ENCODE measurements around the gene ATP5PB. TPM values are rescaled to one million over a fixed set of nuclear protein-coding genes. Genes with fewer than 3 reads are reported as not detected.

The ATP5PB gene
- total RNA-seq, 1 donor from 2014 or later: 714 TPM

DNA sequence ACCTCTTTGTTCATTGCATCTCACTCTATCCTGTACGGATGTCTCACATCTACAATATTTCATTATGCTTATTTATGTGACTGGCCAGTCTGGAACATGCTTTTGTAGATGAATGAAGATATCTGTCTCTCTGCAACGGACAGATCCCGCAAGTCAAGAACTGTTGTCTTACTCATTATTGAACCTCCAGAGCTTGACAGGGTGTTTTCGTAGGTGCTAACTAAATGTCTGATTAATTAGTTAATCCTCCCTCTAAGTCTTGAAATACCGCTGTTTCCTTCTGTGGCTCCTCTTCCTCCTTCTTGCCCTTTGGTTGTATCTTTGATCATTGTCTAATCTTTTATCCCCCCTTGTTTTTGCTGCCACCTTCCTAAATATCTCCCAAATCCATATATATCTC lies 21.3 kb downstream of the ATP5PB start:
- ATAC-seq (no peak), DNase-seq (no peak)
- intact Hi-C loops (cut with micrococcal nuclease): no loop called here

DNA sequence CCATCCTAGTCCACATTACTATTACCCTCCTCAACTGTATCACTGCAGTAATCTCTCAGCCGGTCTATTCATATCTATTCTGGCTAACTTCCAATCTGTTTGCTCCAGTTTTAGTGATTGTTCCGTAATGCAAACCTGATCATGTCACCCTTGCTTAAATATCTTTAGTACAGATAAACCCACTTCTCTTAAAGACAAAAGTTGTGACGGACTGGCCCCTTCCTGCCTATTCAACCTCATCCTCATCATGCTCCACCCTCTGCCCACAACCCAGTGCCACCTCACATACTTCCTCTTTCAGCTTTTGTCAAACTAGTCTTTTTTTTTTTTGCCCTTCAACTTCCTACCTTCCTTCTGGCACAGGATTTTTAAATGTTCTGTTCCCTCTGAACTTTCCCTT lies 21.7 kb downstream of the ATP5PB start:
- intact Hi-C loops (cut with micrococcal nuclease): no loop called here
- DNase-seq (peak; percentile 36), ATAC-seq (peak; percentile 56)

DNA sequence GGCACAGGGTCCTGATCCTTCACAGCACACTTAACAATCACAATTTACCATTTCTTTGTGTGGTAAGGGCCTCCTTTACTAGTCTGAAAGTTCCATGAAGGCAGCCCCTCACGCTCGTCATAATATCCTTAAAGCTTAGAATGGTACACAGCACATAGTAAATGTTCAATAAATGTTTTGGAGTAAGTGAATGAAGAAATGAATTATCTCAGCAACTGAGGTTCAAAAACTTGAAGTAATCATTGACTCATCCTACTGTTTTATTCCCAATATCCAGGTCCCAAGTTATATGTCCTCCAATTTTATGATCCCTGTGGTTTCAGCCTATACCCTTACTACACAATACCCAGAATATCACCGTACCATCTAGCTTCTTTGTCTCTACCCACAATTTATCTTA lies 22.3 kb downstream of the ATP5PB start:
- intact Hi-C loops (cut with micrococcal nuclease): no loop called here
- no peak for ATAC-seq
- no peak for DNase-seq

DNA sequence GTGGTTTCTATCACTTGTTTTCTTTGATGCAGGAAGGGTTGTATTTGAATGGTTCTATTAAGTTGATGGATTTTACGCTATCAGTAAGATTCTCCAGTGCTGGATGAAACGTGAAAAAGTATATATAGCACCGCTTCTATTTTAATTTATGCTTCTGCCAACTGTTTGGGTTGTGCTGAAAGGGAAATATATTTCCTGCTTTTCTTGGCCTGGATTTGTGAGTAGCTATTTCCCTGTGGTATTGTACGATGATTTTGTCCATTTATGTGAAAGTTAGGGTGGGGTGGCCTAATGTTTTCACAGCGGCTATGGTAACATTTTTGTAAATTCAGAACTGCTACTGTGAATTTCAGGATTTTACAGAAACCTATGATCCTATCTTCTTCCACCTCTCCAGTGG lies 24.8 kb downstream of the ATP5PB start:
- no peak for DNase-seq
- intact Hi-C loops (cut with micrococcal nuclease): no loop called here
- peak; percentile 28 for ATAC-seq

DNA sequence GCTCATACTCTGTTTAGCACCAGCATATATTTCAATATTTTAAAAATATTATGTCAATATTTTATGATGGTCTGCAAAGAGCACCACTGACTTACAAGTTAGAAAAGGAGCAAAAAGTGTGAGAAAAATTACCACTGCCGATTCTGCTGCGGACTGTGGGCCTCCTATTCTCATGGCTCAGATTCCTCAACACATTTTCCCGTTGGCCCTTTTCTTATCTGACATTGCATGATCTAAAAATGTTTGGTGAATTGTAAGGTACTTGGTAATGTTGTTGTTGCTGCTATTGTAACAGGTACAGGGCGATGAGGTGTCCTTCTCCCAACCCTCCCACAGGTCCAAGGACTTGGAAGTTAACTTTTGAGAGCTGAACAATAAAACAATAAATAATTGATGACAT lies 25.3 kb downstream of the ATP5PB start:
- DNase-seq (no peak), ATAC-seq (peak; percentile 44)
- intact Hi-C loops (cut with micrococcal nuclease): no loop called here

DNA sequence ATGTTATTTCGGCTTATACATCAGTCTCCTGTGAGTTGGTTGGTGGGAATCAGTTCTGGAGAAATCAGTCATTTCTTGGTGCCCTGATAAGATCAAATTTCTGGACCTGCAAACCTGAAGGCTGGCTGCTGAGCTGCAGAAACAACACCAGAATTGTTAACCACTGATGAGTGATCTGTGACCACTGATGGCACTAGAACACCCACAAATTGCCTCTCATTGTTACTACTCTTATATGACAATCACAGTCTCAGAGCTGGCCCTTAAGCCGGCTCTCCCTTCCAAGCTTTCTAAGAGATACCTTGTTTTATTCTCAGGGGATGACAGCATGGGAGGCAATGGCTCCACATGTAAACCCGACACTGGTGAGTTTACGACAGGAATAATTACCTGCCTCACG lies 26.4 kb downstream of the ATP5PB start:
- intact Hi-C loops (cut with micrococcal nuclease): no loop called here
- peak; percentile 19 for ATAC-seq

DNA sequence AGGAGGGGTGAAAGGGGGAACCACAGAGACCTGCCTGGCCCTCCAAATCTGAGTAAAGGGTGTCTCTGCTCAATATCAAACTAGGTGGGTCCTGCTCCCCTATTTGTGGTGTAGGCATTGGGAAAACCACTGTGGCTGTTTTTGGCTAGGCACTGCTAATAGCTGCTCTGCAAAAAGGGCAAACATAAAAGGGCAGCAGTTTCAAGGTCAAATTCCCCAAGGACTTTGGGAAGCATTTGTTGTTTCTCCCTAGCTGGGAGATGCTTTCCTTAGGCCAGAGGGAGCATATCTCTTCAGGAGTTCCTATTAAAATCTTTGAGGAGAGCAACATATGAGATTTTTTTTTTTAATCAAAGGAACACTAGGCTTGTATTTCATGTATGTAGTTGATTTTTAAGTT lies 26.9 kb downstream of the ATP5PB start:
- no peak for DNase-seq
- ATAC-seq: no peak
- intact Hi-C loops (cut with micrococcal nuclease): no loop called here

More for the DNA sequence above, 26.4 kb downstream of the ATP5PB start:
- DNase-seq: no peak

DNA sequence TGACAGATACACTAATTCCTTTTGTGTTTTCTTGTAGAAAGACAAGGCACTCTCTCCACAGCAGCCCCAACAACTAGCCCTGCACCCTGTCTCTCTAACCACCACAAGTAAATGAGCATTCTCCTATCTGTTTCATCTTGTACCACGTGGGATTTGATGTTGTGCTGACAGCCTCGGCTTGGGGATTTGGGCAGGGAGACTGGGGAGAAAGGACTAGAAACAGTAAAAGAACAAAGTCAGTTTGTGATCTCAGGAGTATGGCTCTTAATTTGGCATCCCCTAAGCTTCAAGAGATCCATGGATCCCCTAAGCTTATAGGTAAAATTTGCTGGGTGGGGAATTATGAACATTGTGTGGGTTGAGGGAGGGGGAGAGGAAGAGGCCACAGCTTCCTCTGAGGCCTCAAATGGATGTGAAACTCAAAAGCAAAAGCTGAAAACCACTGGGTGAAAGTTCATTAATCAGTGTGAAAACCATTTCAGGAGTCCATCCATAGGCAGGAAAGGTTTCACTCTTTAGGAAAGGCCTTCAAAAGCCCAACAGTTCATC lies 27.6 kb downstream of the ATP5PB start:
- no peak for DNase-seq
- no peak for ATAC-seq
- intact Hi-C loops (cut with micrococcal nuclease): no loop called here

DNA sequence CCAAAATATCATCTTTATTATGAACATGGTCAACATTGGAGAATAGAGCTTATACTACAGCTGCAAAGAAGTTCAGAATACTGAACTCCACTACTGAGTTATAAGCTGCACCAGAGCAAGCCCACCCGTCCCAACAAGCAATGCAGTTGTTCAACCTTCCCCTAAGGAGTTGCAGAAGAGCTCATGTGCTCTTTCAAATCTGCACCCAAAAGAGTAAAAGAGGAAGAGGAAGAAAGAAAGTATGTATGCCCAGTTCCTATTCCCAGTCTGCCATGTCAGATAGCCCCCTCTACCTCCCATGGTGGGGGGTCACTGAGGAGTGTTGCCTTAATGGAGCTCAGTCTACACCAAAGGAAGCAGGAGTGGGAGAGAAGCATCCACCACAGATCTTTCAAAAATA lies 31.4 kb downstream of the ATP5PB start:
- ATAC-seq (no peak), DNase-seq (no peak)
- intact Hi-C loops (cut with micrococcal nuclease): loop anchor here (10.0 kb wide), 1 partner anchor 284 kb away; no protein-coding TSS in a partner anchor

DNA sequence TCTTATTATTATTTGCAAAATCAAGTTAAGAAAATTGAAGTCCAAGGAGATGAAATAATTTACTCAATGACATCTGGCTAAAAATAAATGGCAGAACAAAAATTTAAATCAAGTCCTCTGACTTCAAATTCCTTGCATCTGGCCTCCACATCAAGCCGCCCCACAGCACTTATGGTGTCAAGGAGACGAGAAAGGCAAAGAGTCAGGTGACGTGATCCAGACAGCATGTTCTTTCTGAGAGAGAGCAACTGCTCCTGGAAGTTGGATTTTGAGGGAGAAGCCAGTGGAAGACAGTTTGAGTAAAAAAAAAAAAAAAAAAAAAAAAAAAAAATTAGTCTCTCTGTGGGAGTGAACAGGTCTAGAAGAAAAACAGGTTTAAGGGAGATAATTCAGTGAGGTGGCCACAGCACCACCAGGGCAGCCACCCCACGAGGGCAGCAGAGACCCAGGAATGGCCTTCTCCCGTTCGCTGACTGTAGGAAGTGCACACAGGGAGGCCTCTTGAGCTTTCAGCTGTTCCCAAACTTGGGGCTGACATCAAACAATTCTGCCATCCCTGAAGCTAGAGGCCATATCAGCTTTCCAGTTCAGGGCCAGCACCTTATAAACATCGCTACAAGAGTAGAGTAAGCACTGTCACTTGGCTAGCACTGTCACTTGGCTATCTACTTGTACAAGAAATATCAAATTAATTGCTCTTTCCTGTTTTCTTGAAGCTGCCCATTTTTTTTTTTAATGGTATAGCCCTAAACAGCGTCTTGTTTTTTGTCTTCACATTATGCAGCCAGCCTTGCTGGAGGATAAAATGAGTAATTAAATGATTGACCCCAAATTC lies 32.3 kb downstream of the ATP5PB start:
- DNase-seq (peak; percentile 85), ATAC-seq (peak; percentile 95)
- intact Hi-C loops (cut with micrococcal nuclease): loop anchor here (10.0 kb wide), 1 partner anchor 283 kb away; no protein-coding TSS in a partner anchor

DNA sequence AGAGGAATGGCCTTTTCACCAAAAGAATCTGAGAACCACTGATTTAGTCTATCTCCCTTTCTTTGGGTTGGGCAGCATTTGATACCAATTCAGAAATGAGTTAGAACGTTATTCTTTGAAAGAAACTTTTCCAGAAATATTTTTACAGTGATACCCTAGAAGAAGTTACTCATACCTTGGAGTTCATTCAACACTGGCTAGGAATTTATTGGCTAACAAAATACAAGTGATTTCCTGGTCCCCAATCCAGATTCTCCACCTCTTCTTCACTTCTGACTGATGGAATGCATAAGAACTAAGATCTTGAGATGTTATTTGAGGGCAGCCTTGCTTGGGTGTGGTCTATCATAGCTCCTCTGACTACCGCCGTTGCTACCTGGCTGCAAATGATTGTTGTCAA lies 33.9 kb downstream of the ATP5PB start:
- intact Hi-C loops (cut with micrococcal nuclease): loop anchor here (10.0 kb wide), 1 partner anchor 282 kb away; no protein-coding TSS in a partner anchor
- ATAC-seq: no peak

DNA sequence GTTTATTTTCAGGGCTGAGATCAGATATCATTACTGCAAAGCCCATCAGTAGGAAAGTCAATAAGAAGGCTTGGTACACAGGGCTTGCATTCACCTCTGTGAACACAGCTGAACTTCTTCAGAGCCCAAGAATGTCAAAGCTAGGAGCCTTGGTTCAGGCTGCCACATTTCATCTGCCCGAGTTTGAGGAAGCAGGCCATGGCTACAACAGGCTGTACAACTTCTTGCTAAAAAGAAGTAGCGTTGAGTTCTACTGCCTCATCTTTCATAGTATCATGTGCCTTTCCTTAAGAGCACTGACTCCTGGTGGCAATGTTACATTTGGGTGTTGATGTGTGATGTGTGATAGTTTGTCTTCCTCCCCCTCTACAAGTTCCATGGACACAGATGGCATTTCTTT lies 34.6 kb downstream of the ATP5PB start:
- intact Hi-C loops (cut with micrococcal nuclease): loop anchor here (10.0 kb wide), 1 partner anchor 281 kb away; no protein-coding TSS in a partner anchor
- no peak for ATAC-seq

More for the DNA sequence above, 33.9 kb downstream of the ATP5PB start:
- no peak for DNase-seq

DNA sequence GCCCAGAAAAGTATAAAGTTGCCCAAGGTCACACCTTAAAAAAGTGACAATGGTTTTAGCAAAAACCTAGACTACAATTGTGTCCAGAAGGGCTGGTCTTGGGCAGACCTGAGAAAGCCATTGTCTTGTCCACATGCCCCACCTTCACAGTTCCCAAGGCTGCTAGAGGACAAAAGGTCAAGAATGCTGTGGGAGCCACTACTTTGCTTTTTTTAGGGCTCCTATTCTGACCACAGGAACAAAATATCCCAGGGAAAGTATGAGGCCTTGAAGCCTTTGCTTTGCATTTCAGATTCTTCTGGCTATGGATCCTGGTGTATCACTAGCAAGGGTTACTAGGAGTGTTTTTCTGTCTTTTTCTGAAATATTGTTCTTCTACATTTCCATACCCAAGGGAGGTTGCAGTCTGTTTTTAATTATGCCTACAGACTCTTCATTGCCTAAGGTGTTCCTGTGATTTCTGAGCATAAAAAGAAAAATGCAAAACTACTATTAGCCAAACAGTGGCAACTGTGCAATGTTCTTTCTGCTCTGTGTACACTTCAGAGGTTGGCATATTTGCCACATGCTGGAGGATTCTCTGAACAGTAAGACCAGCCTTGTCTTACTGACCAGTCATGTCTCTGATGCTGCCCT lies 35.2 kb downstream of the ATP5PB start:
- ATAC-seq (no peak), DNase-seq (no peak)
- intact Hi-C loops (cut with micrococcal nuclease): loop anchor here (10.0 kb wide), 1 partner anchor 280 kb away; no protein-coding TSS in a partner anchor

More for the DNA sequence above, 34.6 kb downstream of the ATP5PB start:
- no peak for DNase-seq

DNA sequence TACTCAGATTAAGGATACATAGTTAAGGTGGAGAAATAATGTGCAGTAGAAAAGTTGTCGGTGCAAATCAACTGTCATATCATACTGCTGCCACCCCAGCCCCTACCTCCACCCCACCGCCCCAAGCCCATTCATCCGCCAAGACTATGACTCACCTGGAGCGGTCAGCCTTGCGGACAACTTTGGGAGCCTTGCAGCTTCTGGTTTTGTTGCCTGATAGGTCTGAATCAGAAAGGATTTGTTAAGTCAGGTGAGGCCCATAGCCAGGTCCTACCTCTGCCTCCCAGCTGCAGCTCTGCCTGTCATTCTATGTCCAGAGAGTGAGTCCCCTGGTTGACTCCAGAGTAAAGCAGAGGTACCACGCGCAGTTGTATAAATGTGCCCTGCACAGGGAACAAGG lies 37.2 kb downstream of the ATP5PB start:
- DNase-seq: no peak
- no peak for ATAC-seq
- intact Hi-C loops (cut with micrococcal nuclease): loop anchor here (10.0 kb wide), 1 partner anchor 278 kb away; no protein-coding TSS in a partner anchor

DNA sequence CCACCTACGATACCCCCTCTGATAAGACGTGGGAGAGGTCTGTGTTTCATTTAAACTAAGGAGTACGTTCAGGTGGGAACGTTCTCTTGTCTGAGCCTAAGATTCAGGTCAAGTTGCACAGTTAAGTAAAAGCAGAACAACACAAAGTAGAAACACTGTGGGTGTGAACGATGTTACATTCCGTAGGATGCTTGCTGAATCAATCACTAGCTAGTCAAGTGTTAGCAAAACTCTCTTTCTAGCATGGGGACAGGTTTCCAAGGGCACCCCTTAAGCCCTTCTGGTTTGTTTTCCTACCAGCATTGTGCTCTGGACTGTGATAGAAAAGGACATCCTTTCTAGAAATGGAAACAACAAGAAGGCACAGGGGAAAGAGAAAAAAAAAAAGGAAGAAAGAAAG lies 37.9 kb downstream of the ATP5PB start:
- intact Hi-C loops (cut with micrococcal nuclease): loop anchor here (10.0 kb wide), 1 partner anchor 278 kb away; no protein-coding TSS in a partner anchor
- no peak for ATAC-seq
- no peak for DNase-seq

DNA sequence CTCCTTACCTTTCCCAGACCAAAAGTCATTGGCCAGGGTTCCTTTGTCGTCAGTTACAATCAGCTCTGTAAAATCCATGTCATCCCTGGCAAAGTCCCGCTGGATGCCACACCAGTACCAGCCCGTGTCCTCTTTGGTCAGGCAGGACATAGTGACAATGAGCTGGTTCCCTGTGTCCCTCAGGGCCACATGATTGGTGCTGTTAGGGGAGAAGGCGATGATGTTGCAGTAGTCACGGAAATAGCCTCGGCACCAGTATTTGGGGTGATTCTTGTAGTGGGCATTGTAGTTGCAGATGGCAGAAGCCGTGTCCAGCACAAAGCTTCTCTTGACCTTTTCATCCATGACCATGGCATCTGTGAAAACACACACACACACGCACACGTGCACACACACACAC lies 39.4 kb downstream of the ATP5PB start:
- intact Hi-C loops (cut with micrococcal nuclease): loop anchor here (10.0 kb wide), 1 partner anchor 276 kb away; no protein-coding TSS in a partner anchor
- ATAC-seq: no peak
- no peak for DNase-seq

DNA sequence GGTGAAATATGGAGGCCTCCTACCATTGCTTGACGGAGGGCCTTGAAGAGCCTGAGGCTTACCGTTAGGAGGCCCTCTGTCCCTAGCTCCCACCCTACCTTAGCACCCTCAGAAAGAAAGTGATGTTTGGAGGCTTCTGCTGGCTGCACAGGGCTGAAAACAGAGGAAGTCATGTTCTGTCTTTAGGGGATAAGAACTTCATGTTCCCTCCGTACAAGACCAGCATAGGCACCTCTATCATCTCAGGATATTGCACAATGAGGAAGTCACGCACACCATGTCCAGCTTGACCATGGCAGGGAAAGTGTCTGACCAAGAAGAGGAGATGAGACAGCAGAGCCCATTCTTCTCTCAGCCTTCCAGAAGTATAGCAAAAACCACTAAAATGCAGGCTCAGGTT lies 40.3 kb downstream of the ATP5PB start:
- intact Hi-C loops (cut with micrococcal nuclease): loop anchor here (10.0 kb wide), 1 partner anchor 275 kb away; no protein-coding TSS in a partner anchor
- ATAC-seq (peak; percentile 89), DNase-seq (no peak)

DNA sequence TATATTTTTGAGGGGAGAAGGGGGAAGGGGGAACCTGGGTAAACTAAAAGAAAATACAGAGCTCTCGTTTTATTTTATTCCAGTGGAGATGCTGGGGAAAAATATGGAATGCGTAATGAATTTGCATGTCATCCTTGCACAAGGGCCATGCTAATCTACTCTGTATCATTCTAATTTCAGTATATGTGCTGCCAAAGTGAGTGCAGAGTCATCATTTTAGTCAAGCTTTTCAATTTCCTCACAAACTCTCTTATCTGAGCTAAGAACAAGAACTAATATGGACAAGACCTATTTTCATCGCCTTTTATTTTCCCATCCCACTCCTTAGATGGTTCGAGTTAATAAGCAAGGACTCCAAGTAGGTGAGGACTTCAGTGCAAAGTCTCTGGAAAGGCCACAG lies 41.0 kb downstream of the ATP5PB start:
- no peak for ATAC-seq
- DNase-seq: no peak
- intact Hi-C loops (cut with micrococcal nuclease): no loop called here

DNA sequence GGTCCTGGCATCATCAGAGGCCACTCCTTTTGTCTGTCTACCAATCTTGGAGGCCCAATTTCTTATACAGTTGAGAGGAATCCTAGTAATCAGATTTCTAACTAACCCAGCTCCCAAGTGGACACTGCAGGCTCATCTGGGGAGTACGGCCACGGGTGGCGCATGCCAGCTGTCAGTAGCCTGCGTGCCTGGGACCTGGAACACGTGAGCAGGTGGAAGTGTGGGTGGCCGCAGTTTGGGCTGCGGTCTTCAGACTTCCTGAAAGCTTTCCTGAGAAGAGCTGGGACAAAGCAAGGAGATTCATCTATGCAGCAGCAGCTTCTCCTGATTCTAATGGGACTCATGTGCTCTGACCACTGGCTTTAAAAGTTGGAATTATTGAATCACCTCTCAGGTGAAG lies 41.8 kb downstream of the ATP5PB start:
- no peak for ATAC-seq
- DNase-seq: peak; percentile 42
- intact Hi-C loops (cut with micrococcal nuclease): no loop called here

DNA sequence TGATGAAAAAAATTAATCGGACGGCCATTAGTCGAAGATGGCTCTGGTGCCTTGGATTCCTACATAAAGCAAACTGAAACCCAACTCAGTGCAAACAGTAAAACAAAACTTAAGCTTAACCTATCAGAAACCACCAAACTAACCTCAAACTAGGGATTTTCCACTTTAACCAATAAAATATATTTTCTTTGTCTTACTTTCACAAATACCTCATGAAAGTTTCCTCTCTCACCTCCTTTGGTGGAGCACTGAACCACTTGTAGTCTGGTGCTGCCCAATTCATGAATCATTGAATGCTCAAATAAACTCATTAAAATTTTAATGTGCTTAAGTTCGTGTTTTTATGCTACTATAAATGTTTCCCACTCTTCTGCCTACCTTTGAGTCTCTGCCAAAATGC lies 47.1 kb downstream of the ATP5PB start:
- intact Hi-C loops (cut with micrococcal nuclease): no loop called here
- DNase-seq (no peak), ATAC-seq (no peak)

All from left ventricle myocardium superior (tissue), 1 donor.